NCI-H146 treated with DMSO at 0.1 percent for 48 hours (cell line): Measurements from ENCODE around the gene KANTR.
"Not testable (repeated sequence)": the region's sequence is repeated elsewhere in the genome, so short reads cannot be mapped to it uniquely, and the experiment has no call there.

Source experiments
- DNase-seq: peaks from one replicate; lab custom pipeline; 2025; ENCODE audit not compliant: unreplicated experiment; lab: John Stamatoyannopoulos, UW

KANTR gene

DNA sequence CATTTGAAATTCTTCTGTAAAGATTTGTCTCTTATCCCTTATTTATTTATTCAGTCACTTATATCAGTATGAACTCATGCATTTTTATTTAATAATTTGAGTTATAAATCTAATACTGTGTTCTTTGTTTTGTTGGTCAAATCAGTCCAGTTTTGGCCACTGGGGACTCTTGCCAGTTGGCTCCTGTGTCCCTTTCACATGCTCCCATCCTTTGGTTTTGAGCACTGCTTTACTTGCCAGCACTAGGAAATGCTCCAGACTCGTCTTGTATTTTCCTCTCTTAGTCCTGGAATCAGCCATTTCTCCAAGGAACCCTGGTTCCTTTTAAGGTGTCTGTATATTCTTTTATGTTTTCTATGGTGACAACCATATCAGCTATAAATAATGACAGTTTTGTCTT lies 28.1 kb downstream of the KANTR start:
- DNase-seq = no peak

DNA sequence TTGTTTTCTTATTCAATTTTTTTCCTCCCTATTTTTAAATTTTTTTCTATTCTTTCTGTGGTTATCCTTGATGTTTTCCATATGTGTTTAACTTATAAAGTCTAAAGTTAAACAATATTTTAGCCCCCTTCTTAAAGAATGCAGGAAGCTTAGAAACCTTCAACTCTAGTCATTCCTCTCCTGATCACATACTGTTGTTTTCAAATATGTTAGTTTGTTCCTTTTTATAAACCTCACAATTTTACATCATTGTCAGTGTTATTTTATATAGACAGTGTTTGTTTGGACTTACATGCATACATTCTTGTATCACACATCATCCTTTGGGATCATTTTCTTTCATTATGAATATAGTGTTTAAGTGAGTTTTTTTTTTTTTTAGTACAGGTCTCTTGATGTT lies 31.6 kb downstream of the KANTR start:
- no peak for DNase-seq

- DNase-seq = no peak
These were observed 32.4 kb downstream of the KANTR start for GRCh38 chrX:53126377-53126776.

DNA sequence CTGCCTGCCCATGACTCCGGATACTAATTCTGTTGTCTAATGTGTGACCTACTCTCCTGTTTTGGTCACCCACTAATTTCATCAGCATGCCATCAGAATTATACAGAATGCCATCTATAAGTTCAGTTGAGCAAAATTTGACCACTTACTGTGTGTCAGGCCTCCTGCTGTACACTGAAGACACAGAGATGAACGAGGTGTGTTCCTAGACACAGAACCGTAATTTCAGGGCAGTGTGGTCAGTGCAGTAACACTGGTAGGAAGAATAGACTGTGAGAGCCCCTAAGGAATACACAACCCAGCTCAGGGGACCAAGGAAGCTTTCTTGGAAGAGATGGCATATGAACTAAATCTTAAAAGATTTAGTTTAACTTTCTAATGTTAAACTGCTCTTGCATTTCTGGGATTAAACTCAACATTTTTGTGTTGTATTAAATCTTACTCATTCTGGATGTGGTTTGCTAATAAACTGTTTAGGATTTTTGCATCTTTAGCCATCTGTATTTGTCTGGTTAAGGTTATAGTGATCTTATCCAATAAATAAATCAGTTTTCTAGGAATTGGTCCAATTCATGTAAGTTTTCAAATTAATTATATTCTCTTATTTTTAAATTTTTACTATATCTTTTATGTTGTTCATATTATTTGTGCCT lies 34.3 kb downstream of the KANTR start:
- DNase-seq = no peak

GRCh38 chrX:53133400-53133799 lies 39.5 kb downstream of the KANTR start:
- DNase-seq = no peak

DNA sequence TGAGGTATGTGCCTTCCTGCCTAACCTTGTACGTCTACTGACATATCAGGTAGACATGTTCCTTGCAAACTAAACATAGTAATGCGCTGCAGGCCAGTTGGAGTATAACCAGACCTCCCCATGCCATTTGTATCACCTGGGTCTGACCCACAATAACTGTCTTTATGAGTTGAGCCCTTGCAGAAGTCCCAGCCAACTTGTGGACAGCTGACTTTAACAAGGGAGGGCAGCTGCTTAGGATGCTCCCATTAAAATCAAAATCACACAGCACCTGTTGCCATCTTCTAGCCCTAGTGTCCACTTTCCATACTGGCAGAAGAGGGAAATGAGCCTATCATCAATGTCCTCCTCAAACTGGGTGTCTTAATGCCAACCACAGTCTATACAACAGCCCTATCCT lies 41.6 kb downstream of the KANTR start:
- no peak for DNase-seq

DNA sequence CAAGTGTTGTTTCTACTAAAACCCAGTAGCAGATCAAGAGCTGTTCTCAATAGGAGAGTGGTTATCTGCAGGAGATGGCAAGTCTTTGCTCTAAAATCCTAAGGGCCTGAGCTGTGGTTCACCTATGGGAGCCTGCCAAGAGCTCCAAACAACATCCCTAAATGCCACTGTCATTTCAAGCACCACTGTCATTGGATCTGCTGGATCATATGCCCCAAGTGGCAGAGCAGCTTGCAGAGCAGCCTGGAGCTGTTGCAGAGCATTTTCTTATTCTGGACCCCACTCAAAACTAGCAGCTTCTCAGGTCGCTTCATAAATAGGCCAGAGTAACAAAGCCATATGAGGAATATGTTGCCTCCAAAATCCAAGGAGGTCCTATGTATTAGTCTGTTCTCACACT lies 59.6 kb downstream of the KANTR start:
- no peak for DNase-seq

GRCh38 chrX:53155512-53156206 lies 61.7 kb downstream of the KANTR start:
- no peak for DNase-seq

- DNase-seq = no peak
These were observed 62.3 kb downstream of the KANTR start for GRCh38 chrX:53156207-53156596.

GRCh38 chrX:53159184-53159583 lies 65.2 kb downstream of the KANTR start:
- DNase-seq = no peak

DNA sequence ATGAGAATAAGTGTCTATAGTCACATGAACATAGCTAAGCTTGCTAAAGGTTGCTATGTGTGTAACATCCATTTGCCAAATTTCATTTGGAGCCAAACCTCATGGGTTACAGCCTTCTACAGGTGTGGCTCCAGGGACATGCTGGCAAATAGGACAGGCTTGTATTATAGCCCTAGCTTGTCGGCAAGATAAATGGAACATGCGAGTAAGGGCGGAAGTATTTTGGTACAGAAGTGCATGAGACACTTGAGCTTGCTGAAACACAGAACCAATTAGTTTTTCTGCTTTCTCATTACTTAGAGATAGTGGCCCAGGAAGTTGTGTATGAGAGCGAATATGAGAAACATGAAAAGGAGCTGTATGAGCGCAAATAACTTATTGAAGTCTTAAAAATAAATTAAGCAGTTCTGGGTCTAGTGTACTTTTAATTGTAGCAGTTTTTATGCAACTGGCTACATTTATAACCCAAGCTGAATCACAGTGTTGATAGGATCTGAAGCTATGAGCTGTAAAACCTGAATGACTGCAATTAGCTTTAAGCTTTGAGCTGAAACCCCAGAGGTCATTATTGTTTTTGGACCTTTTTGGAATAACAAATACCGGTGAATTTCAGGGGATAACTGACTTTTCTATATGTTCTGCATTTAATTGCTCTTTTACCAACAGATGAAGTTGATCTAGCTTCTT lies 66.5 kb downstream of the KANTR start:
- no peak for DNase-seq

DNA sequence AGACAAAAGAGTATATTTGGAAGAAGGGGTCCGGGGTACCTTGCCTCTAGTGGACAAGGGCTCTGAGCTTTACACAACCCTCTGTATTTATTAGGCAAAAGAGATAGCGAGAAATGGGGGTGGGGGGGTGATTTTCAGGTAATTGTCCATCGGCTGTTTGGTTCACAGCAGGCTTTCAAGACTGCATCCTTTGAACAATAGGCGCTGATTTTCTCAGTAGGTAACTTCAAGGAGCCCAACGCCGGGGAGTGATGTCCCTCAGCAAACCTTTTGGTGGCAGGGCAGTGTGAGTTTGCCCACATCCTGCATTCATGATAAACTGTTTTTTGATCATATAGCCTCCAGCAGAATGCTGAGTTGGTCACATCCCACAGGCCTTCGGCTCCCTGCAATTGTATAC lies 69.5 kb downstream of the KANTR start:
- DNase-seq = no peak

DNA sequence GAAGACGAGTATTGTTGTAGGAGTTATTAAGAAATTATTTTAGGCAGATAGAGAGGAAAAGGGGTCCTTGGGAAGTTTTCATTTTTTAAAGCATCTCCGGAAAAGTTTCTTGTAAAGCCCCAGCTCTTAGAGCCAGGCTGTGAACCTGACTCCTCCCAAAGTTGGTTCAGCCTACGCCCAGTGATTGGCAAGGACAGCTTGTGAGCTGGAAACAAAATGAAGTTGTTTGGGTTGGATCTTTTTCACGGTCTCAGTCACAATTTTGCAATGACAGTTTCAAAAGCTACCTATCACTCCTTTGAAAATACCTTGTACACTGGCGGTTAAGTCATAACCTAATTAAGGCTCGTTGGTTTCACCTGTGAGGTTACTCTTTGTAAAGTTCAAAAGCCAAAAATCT lies 70.6 kb downstream of the KANTR start:
- not testable (repeated sequence) for DNase-seq

- no peak for DNase-seq
These were observed 72.2 kb downstream of the KANTR start for GRCh38 chrX:53166103-53166502.

- no peak for DNase-seq
These were observed 77.4 kb downstream of the KANTR start for GRCh38 chrX:53171356-53171755.
